ENCODE measurements around the gene ARSJ. TPM values are rescaled to one million over a fixed set of nuclear protein-coding genes. Genes with fewer than 3 reads are reported as not detected.
A peak's percentile ranks its signal among the peaks of the same experiment; 100 is the strongest.

ARSJ gene
- total RNA-seq, 1 donor from 2014 or later: 4.9 TPM

GRCh38 chr4:113880240-113881028 is 99.0 kb downstream of the ARSJ start:
- peaks cover 3% of the 10 kb centered on the region for H3K9me3 Mint-ChIP-seq

GRCh38 chr4:113878668-113879067 is 100.8 kb downstream of the ARSJ start:
- H3K27me3 Mint-ChIP-seq: no peaks in the 10 kb centered on the region
- no peak overlapping the region for H3K4me3 Mint-ChIP-seq
- peak overlapping the region; percentile 44 for H3K27ac Mint-ChIP-seq
- no peak for DNase-seq (ENCODE audit: extremely low spot score, unreplicated experiment)
- no peaks in the 10 kb centered on the region for H3K9me3 Mint-ChIP-seq
- peaks cover 7% of the 10 kb centered on the region for H3K4me1 Mint-ChIP-seq (ENCODE audit: unreplicated experiment)
- no peaks in the 10 kb centered on the region for H3K36me3 Mint-ChIP-seq
- TF ChIP-seq CTCF (conservative IDR thresholded peaks at IDR 0.05): peak; percentile 67

More at GRCh38 chr4:113880240-113881028, 99.0 kb downstream of the ARSJ start:
- no peaks in the 10 kb centered on the region for H3K27me3 Mint-ChIP-seq
- DNase-seq (ENCODE audit: extremely low spot score, unreplicated experiment): no peak
- H3K4me3 Mint-ChIP-seq: no peak overlapping the region
- peaks cover 2% of the 10 kb centered on the region for H3K36me3 Mint-ChIP-seq
- no peak overlapping the region for H3K27ac Mint-ChIP-seq
- no peak for TF ChIP-seq CTCF (conservative IDR thresholded peaks at IDR 0.05)
- peaks cover 7% of the 10 kb centered on the region for H3K4me1 Mint-ChIP-seq (ENCODE audit: unreplicated experiment)

GRCh38 chr4:113874480-113874879 is 105.0 kb downstream of the ARSJ start:
- Mint-ChIP-seq H3K27me3 (no peaks in the 10 kb centered on the region), H3K9me3 (no peaks in the 10 kb centered on the region), H3K4me3 (no peak overlapping the region), H3K4me1 (ENCODE audit: unreplicated experiment) (peaks cover 7% of the 10 kb centered on the region), H3K27ac (no peak overlapping the region), H3K36me3 (no peaks in the 10 kb centered on the region)
- TF ChIP-seq CTCF (conservative IDR thresholded peaks at IDR 0.05): no peak
- no peak for DNase-seq (ENCODE audit: extremely low spot score, unreplicated experiment)

- Mint-ChIP-seq H3K4me1 (ENCODE audit: unreplicated experiment) (no peaks in the 10 kb centered on the region), H3K4me3 (no peak overlapping the region), H3K27me3 (no peaks in the 10 kb centered on the region), H3K36me3 (no peaks in the 10 kb centered on the region), H3K9me3 (no peaks in the 10 kb centered on the region), H3K27ac (no peak overlapping the region)
- DNase-seq (ENCODE audit: extremely low spot score, unreplicated experiment): no peak
- TF ChIP-seq CTCF (conservative IDR thresholded peaks at IDR 0.05): no peak
These were observed 105.9 kb downstream of the ARSJ start for GRCh38 chr4:113873508-113873907.

GRCh38 chr4:113872426-113873260 is 106.8 kb downstream of the ARSJ start:
- no peak overlapping the region for H3K4me3 Mint-ChIP-seq
- DNase-seq (ENCODE audit: extremely low spot score, unreplicated experiment): no peak
- peak overlapping the region; percentile 17 for H3K27ac Mint-ChIP-seq
- no peaks in the 10 kb centered on the region for H3K4me1 Mint-ChIP-seq (ENCODE audit: unreplicated experiment)
- no peaks in the 10 kb centered on the region for H3K27me3 Mint-ChIP-seq
- H3K36me3 Mint-ChIP-seq: no peaks in the 10 kb centered on the region
- H3K9me3 Mint-ChIP-seq: no peaks in the 10 kb centered on the region
- TF ChIP-seq CTCF (conservative IDR thresholded peaks at IDR 0.05): no peak
